ENCODE results near the gene PARVA. TPM values are rescaled to one million over a fixed set of nuclear protein-coding genes. Genes with fewer than 3 reads are reported as not detected.

Gene PARVA
- total and polyA plus RNA-seq, 2 of the 4 experiments (the other 2 are of a cell fraction), result 65.2 to 80.2 TPM

DNA sequence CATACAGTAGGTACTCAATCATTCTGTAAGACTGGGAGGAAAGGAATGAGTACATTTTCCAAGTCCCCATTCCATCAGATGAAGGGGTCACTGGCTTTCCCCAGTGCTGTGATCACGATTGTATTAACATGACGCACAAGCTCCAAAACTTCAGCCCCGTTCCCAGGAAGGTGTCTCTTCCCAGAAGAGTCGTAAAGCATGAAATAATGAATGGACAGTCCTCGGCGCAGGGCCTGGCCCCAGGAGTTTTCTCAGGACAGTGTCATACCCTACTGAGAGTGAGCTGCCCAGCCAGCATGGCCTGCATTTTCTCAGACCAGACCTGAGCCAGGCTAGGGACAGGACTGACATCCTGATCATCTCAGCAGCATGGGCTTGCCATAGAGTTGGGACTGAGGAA lies 80.7 kb downstream of the PARVA start:
- Histone ChIP-seq H2BK5ac (ENCODE audit: low read depth, low read length, poor library complexity, severe bottlenecking) (peak overlapping the region; percentile 9), H4K91ac (ENCODE audit: insufficient read depth, low read depth, low read length) (no peak overlapping the region), H2AK5ac (ENCODE audit: low read depth, low read length) (peak overlapping the region; percentile 44), H4K20me1 (ENCODE audit: insufficient read depth, low read length) (peaks cover 74% of the 10 kb centered on the region), H3K4me1 (ENCODE audit: control insufficient read depth, insufficient read depth, low read length) (peaks cover 43% of the 10 kb centered on the region), H2BK20ac (ENCODE audit: low read depth, low read length) (0 out of 2 replicates have a peak overlapping the region, but pooled peaks have one; percentile 59), H3K4ac (ENCODE audit: low read depth, low read length) (peak overlapping the region; percentile 80; the same call in 1 of the 2 replicates), H3K56ac (ENCODE audit: extremely low read depth, insufficient read depth, low read length) (no peak overlapping the region), H2AFZ (replicated peaks; ENCODE audit: low read length, poor library complexity) (no peak overlapping the region), H3K79me1 (ENCODE audit: low read depth in 1 of 2, low read length in 2 of 2) (peaks cover 48 to 95% of the 10 kb centered on the region in 2 experiments), H4K5ac (ENCODE audit: low read depth, low read length) (no peak overlapping the region), H3K9ac (ENCODE audit: low read depth, low read length) (no peak overlapping the region), H2BK120ac (ENCODE audit: low read depth, low read length) (no peak overlapping the region), H3K9me1 (ENCODE audit: insufficient read depth, low read length) (peaks cover 53% of the 10 kb centered on the region), H2BK15ac (ENCODE audit: low read depth, low read length) (no peak overlapping the region), H3K36me3 (ENCODE audit: control insufficient read depth, insufficient read depth, low read length) (peaks cover 5% of the 10 kb centered on the region; the same call in 1 of the 2 replicates), H3K4me3 (ENCODE audit: insufficient read depth, low read depth, low read length) (no peak overlapping the region), H2AK9ac (replicated peaks; ENCODE audit: low read depth, low read length, poor library complexity) (peak overlapping the region; percentile 62), H3K18ac (ENCODE audit: low read depth, low read length) (peak overlapping the region; percentile 4; the same call in 1 of the 2 replicates), H3K23ac (ENCODE audit: low read depth, low read length) (peak overlapping the region; percentile 18; the same call in 1 of the 2 replicates), H3K4me2 (ENCODE audit: low read depth, low read length) (no peak overlapping the region), H3K14ac (replicated peaks; ENCODE audit: low read depth, low read length) (peak overlapping the region; percentile 78), H3K9me3 (ENCODE audit: control insufficient read depth, insufficient read depth, low read length) (no peaks in the 10 kb centered on the region), H3K27me3 (ENCODE audit: control insufficient read depth, insufficient read depth, low read length) (no peaks in the 10 kb centered on the region), H3K27ac (ENCODE audit: insufficient read depth, low read length) (peak overlapping the region; percentile 47; the same call in 1 of the 2 replicates), H4K8ac (ENCODE audit: low read depth in 2 of 2, low read length in 2 of 2) (no peak overlapping the region)
- no peak for DNase-seq
- ATAC-seq (ENCODE audit: low read depth), result no peak
- ChIA-PET CTCF (interaction anchor here (1.4 kb wide), 1 partner anchor 13 kb away, joined by 4 read pairs; no protein-coding TSS in a partner anchor), POLR2A (ENCODE audit: unreplicated experiment) (no interaction called here)
- intact Hi-C loops (cut with micrococcal nuclease), result no loop called here
- TF ChIP-seq MXI1 (IDR thresholded peaks at IDR 0.05; ENCODE audit: borderline replicate concordance, low read depth, low read length), result no peak
- TF ChIP-seq CEBPB (IDR thresholded peaks at IDR 0.05; ENCODE audit: low read depth, low read length), result no peak
- no peak for TF ChIP-seq RAD21 (IDR thresholded peaks at IDR 0.05; ENCODE audit: low read length)
- TF ChIP-seq BHLHE40 (IDR thresholded peaks at IDR 0.05; ENCODE audit: low read depth, low read length), result no peak
- no peak for TF ChIP-seq RCOR1 (IDR thresholded peaks at IDR 0.05; ENCODE audit: insufficient replicate concordance, low read length)
- no peak for TF ChIP-seq MAZ (IDR thresholded peaks at IDR 0.05; ENCODE audit: borderline replicate concordance, low read depth, low read length)
- TF ChIP-seq POLR2A (IDR thresholded peaks at IDR 0.05; ENCODE audit: low read depth, low read length), result no peak
- no peak for TF ChIP-seq RFX5 (IDR thresholded peaks at IDR 0.05; ENCODE audit: low read depth, low read length)
- no peak for TF ChIP-seq FOS (IDR thresholded peaks at IDR 0.05; ENCODE audit: low read depth, low read length)
- TF ChIP-seq, protein P1, sequence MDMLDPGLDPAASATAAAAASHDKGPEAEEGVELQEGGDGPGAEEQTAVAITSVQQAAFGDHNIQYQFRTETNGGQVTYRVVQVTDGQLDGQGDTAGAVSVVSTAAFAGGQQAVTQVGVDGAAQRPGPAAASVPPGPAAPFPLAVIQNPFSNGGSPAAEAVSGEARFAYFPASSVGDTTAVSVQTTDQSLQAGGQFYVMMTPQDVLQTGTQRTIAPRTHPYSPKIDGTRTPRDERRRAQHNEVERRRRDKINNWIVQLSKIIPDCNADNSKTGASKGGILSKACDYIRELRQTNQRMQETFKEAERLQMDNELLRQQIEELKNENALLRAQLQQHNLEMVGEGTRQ (IDR thresholded peaks at IDR 0.05; ENCODE audit: low read depth, low read length), result no peak
- TF ChIP-seq SMC3 (IDR thresholded peaks at IDR 0.05; ENCODE audit: low read depth, low read length), result no peak
- TF ChIP-seq, protein P2, sequence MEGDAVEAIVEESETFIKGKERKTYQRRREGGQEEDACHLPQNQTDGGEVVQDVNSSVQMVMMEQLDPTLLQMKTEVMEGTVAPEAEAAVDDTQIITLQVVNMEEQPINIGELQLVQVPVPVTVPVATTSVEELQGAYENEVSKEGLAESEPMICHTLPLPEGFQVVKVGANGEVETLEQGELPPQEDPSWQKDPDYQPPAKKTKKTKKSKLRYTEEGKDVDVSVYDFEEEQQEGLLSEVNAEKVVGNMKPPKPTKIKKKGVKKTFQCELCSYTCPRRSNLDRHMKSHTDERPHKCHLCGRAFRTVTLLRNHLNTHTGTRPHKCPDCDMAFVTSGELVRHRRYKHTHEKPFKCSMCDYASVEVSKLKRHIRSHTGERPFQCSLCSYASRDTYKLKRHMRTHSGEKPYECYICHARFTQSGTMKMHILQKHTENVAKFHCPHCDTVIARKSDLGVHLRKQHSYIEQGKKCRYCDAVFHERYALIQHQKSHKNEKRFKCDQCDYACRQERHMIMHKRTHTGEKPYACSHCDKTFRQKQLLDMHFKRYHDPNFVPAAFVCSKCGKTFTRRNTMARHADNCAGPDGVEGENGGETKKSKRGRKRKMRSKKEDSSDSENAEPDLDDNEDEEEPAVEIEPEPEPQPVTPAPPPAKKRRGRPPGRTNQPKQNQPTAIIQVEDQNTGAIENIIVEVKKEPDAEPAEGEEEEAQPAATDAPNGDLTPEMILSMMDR (conservative IDR thresholded peaks at IDR 0.05; ENCODE audit: low read depth, low read length), result no peak
- no peak for TF ChIP-seq CHD1 (IDR thresholded peaks at IDR 0.05; ENCODE audit: low read depth, low read length)
- TF ChIP-seq, protein P3, sequence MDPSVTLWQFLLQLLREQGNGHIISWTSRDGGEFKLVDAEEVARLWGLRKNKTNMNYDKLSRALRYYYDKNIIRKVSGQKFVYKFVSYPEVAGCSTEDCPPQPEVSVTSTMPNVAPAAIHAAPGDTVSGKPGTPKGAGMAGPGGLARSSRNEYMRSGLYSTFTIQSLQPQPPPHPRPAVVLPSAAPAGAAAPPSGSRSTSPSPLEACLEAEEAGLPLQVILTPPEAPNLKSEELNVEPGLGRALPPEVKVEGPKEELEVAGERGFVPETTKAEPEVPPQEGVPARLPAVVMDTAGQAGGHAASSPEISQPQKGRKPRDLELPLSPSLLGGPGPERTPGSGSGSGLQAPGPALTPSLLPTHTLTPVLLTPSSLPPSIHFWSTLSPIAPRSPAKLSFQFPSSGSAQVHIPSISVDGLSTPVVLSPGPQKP (IDR thresholded peaks at IDR 0.05; ENCODE audit: borderline replicate concordance, low read depth, low read length), result no peak
- TF ChIP-seq MAFK (IDR thresholded peaks at IDR 0.05; ENCODE audit: low read depth, low read length), result no peak
- TF ChIP-seq NFE2L2 (IDR thresholded peaks at IDR 0.05; ENCODE audit: low read depth, low read length), result no peak
- no TSS peak for BruUV-seq (replicated peaks)
- dilution Hi-C loops (cut with HindIII; ENCODE audit: low sequenced_read_pairs, unreplicated experiment), result no loop called here
- WGBS, 2 experiments (ENCODE audit: extremely low coverage in 2 of 2, insufficient read length in 1 of 2), result 95% methylated on average over 6 of the region's 6 CpGs; no CpG with 5 or more reads in 1 of the 2 experiments
- in situ Hi-C loops (cut with MboI; ENCODE audit: low sequenced_read_pairs), result no loop called here
